K562 (cell line): ENCODE results near the gene TFAP2A. TPM values are rescaled to one million over a fixed set of nuclear protein-coding genes. Genes with fewer than 3 reads are reported as not detected.

ENCODE experiments used
- AFF4 ChIP-seq: sonication (generic); formaldehyde crosslinking; IDR thresholded peaks from 2 replicates; pipeline ENCODE4 v1.8.0; 2023; ENCODE audit warnings: mild to moderate bottlenecking, missing genetic modification reagents
- ETV1 ChIP-seq: fragments of 450-650 bp; conservative IDR thresholded peaks from 2 replicates; pipeline ENCODE4 v1.6.1; 2016; ENCODE audit warnings: missing genetic modification characterization, control low read depth, low read depth, missing compliant biosample characterization
- FOXJ2 ChIP-seq: fragments of 200-800 bp; sonication (Bioruptor generic); IDR thresholded peaks from 2 replicates; pipeline ENCODE4 v1.6.1; 2016; ENCODE audit warnings: missing genetic modification characterization, missing compliant biosample characterization
- KDM5B ChIP-seq: fragments of 200-600 bp; sonication (generic); IDR thresholded peaks from 2 replicates; pipeline ENCODE4 v1.6.1; 2012; ENCODE audit warnings: low read depth, mild to moderate bottlenecking, moderate library complexity, low read length, control low read depth, inconsistent platforms; ENCODE audit not compliant: insufficient replicate concordance
- MBD2 ChIP-seq: sonication (generic); IDR thresholded peaks from 2 replicates; pipeline ENCODE4 v1.6.1; 2016; ENCODE audit warnings: low read depth, borderline replicate concordance
- MEF2A ChIP-seq: IDR thresholded peaks from 2 replicates; pipeline ENCODE4 v1.6.1; 2011; ENCODE audit warnings: low read depth, mild to moderate bottlenecking, low read length, moderate library complexity; ENCODE audit not compliant: control insufficient read depth
- MXI1 ChIP-seq: IDR thresholded peaks from 2 replicates; pipeline ENCODE4 v1.6.1; 2011; ENCODE audit warnings: low read depth, mild to moderate bottlenecking, improper control_type of control experiment, low read length
- ZFP36 ChIP-seq: fragments of 150-350 bp; IDR thresholded peaks from 2 replicates; pipeline ENCODE4 v1.6.1; 2018; ENCODE audit warnings: low read length, low read depth; ENCODE audit not compliant: partially characterized antibody
- ZFPM2 ChIP-seq: fragments of 250-450 bp; sonication (Bioruptor Pico); IDR thresholded peaks from 2 replicates; pipeline ENCODE4 v1.5.1; 2022; ENCODE audit warnings: mild to moderate bottlenecking
- polyA plus RNA-seq, 8 experiments: library from polyadenylated mRNA; depleted of rRNA in 4 of 8; stranded (reverse) in 5 of 8; unstranded in 3 of 8; fragments of >200 nt; fragmentation: Nextera tagmentation in 2 of 8; fragmentation: Illumina TruSeq in 1 of 8; extraction: Ambion mirVana in 2 of 8; extraction: Trizol in 1 of 8; gene quantifications; 2 replicates each; pipeline versions ENCODE4 v1.2.1 to v1.2.3, GENCODE V29; 2011 to 2014; ENCODE audit warnings: inconsistent platforms in 1 of 8, missing spikeins in 1 of 8
- total RNA-seq, 7 experiments: library from RNA; depleted of rRNA in 6 of 7; stranded (reverse); fragments of >200 nt in 6 of 7; fragmentation: Illumina TruSeq in 2 of 7; extraction: Trizol in 2 of 7; gene quantifications; 2 replicates each; pipeline versions ENCODE4 v1.2.1 to v1.2.3, GENCODE V29; 2011 to 2021; ENCODE audit warnings: low replicate concordance in 1 of 7
- TF ChIP-seq, protein P1 (sequence below): sonication (generic); formaldehyde crosslinking; IDR thresholded peaks from 2 replicates; pipeline ENCODE4 v1.8.1; 2023; ENCODE audit warnings: mild to moderate bottlenecking, missing genetic modification reagents

The TFAP2A gene
- total and polyA plus RNA-seq, 9 of the 15 experiments (the other 6 are each of a cell fraction or from before 2014, with no cell fraction given): 0.14 to 0.53 (median 0.19) TPM; not detected in 1

GRCh38 chr6:10402648-10403311, 12.1 kb downstream of the TFAP2A start (continued):
- TF ChIP-seq MXI1 (no peak), FOXJ2 (tag) (no peak), ZFP36 (no peak), MEF2A (no peak), ZFPM2 (CRISPR knock-in tag) (no peak), MBD2 (0 out of 2 replicates have a peak, but pooled peaks have one; percentile 13), KDM5B (no peak), ETV1 (tag) (no peak), AFF4 (CRISPR knock-in tag) (no peak)
- TF ChIP-seq, protein P1, sequence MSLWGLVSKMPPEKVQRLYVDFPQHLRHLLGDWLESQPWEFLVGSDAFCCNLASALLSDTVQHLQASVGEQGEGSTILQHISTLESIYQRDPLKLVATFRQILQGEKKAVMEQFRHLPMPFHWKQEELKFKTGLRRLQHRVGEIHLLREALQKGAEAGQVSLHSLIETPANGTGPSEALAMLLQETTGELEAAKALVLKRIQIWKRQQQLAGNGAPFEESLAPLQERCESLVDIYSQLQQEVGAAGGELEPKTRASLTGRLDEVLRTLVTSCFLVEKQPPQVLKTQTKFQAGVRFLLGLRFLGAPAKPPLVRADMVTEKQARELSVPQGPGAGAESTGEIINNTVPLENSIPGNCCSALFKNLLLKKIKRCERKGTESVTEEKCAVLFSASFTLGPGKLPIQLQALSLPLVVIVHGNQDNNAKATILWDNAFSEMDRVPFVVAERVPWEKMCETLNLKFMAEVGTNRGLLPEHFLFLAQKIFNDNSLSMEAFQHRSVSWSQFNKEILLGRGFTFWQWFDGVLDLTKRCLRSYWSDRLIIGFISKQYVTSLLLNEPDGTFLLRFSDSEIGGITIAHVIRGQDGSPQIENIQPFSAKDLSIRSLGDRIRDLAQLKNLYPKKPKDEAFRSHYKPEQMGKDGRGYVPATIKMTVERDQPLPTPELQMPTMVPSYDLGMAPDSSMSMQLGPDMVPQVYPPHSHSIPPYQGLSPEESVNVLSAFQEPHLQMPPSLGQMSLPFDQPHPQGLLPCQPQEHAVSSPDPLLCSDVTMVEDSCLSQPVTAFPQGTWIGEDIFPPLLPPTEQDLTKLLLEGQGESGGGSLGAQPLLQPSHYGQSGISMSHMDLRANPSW (CRISPR knock-in tag): 0 out of 2 replicates have a peak, but pooled peaks have one; percentile 45
